Bronchial epithelial cell (primary cell): ENCODE measurements around the gene RALY. TPM values are rescaled to one million over a fixed set of nuclear protein-coding genes. Genes with fewer than 3 reads are reported as not detected.

Experiments
- DNase-seq: peaks from one replicate; pipeline ENCODE4 v3.0.0-alpha.2; 2010; ENCODE audit warnings: low read depth
- FAIRE-seq: peaks from 2 replicates; lab custom pipeline; 2011; peaks lifted over from hg19 to GRCh38; lab: Jason Lieb, UNC
- H3K27me3 ChIP-seq: 2 replicates; pipeline ENCODE4 v1.5.1; 2011; ENCODE audit warnings: low read length; ENCODE audit not compliant: control insufficient read depth, insufficient read depth
- H3K36me3 ChIP-seq: 2 replicates; pipeline ENCODE4 v1.5.1; 2011; ENCODE audit warnings: low read length; ENCODE audit not compliant: control insufficient read depth, insufficient read depth
- H3K4me3 ChIP-seq: 2 replicates; pipeline ENCODE4 v1.5.1; 2011; ENCODE audit warnings: mild to moderate bottlenecking, low read depth, low read length, control low read depth
- CTCF ChIP-seq: IDR thresholded peaks from 2 replicates; pipeline ENCODE4 v1.5.1; 2011; ENCODE audit warnings: mild to moderate bottlenecking, moderate library complexity, low read length, control low read depth, inconsistent platforms; ENCODE audit not compliant: insufficient read depth, severe bottlenecking
- total RNA-seq: library from RNA; depleted of rRNA; stranded (reverse); fragments of >200 nt; gene quantifications from 2 replicates; pipeline ENCODE4 v1.2.1, GENCODE V29; 2014

Gene RALY
- total RNA-seq, 1 donor from 2014 or later, result 75.0 TPM

- Histone ChIP-seq H3K4me3 (no peak overlapping the region), H3K36me3 (peaks cover 2% of the 10 kb centered on the region), H3K27me3 (no peaks in the 10 kb centered on the region)
- DNase-seq (no peak), FAIRE-seq (no peak)
- no peak for TF ChIP-seq CTCF
Measured at GRCh38 chr20:34012735-34013134, 19.0 kb downstream of the RALY start.

GRCh38 chr20:34013554-34013953 is 19.8 kb downstream of the RALY start:
- Histone ChIP-seq H3K36me3 (peaks cover 2% of the 10 kb centered on the region), H3K4me3 (no peak overlapping the region), H3K27me3 (no peaks in the 10 kb centered on the region)
- DNase-seq (no peak), FAIRE-seq (no peak)
- TF ChIP-seq CTCF, result no peak

- FAIRE-seq (no peak), DNase-seq (no peak)
- H3K36me3 ChIP-seq, result peaks cover 2% of the 10 kb centered on the region
- H3K4me3 ChIP-seq, result no peak overlapping the region
- TF ChIP-seq CTCF, result no peak
- H3K27me3 ChIP-seq, result no peaks in the 10 kb centered on the region
Measured at GRCh38 chr20:34014878-34015277, 21.2 kb downstream of the RALY start.

GRCh38 chr20:34015401-34016335 is 22.0 kb downstream of the RALY start:
- Histone ChIP-seq H3K4me3 (no peak overlapping the region), H3K27me3 (no peaks in the 10 kb centered on the region), H3K36me3 (peaks cover 2% of the 10 kb centered on the region)
- DNase-seq (no peak), FAIRE-seq (no peak)
- TF ChIP-seq CTCF, result no peak

- H3K36me3 ChIP-seq, result peaks cover 2% of the 10 kb centered on the region
- FAIRE-seq, result no peak
- TF ChIP-seq CTCF, result no peak
- DNase-seq, result no peak
- H3K27me3 ChIP-seq, result no peaks in the 10 kb centered on the region
- H3K4me3 ChIP-seq, result no peak overlapping the region
Measured at GRCh38 chr20:34016736-34017135, 23.0 kb downstream of the RALY start.

- Histone ChIP-seq H3K36me3 (no peaks in the 10 kb centered on the region), H3K4me3 (no peak overlapping the region), H3K27me3 (no peaks in the 10 kb centered on the region)
- TF ChIP-seq CTCF, result no peak
- FAIRE-seq (no peak), DNase-seq (peak; percentile 95)
Measured at GRCh38 chr20:34017610-34018009, 23.9 kb downstream of the RALY start.
